EH (cell line): ENCODE results near the gene SDK1.

Experiments used
- DNase-seq: peaks from one replicate; pipeline ENCODE4 v3.0.0-alpha.2; 2015; ENCODE audit warnings: low read depth

SDK1 gene

DNA sequence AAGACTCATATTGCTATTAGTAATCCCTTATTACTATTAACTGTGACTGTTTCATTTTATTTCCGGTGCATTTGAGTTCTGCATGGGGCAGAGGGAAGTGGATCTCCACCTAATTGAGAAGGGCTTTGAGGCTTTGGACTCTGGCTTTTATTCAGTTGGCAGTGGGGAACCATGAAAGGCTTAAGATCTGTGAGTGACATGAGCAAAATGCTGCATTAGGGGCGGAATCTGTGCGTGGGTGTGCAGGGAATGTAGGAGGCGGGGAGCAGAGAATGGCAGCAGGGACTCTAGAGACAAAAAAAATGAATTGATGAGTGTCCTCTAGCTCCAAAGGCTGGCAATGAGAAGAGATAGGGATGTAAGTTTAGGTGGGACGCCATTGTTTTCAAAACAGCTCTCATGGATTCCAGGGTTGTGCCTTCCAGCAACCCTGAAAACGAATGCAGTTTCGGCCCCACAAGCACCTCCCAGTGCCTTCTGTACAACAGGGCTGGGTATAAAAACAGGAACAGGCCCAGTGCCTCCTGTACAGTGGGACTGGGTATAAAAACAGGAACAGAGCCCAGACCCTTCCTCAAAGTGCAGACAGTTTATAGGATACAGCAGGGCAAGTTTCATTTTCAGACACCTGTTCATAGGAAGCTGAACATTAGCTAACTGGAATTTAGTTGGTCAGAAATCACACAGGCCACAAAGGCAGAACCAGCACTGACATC lies 717.7 kb downstream of the SDK1 start:
- no peak for DNase-seq

- DNase-seq = no peak
Measured at GRCh38 chr7:4020086-4020485, 719.0 kb downstream of the SDK1 start.

DNA sequence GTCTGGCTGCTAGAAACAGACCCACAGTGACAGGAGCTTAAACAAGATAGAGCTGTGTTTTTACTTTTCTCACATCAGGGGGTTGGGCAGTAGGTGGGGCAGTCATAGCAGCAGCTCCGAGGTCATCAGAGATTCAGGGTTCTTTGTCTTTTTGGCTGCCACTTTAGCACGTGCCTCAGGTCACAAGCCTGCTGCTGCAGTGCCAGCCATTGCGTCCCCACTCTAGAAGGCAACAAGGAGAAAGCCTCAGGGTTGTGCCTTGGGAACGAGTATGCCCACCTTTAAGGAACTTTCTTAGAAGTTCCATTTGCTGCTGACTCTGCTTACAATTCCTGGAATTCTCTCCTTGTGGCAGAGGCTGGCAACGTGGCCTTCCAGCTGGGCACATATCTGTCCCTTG lies 720.4 kb downstream of the SDK1 start:
- DNase-seq = no peak

- no peak for DNase-seq
Measured at GRCh38 chr7:4022265-4022664, 721.2 kb downstream of the SDK1 start.

GRCh38 chr7:4023502-4023901 lies 722.5 kb downstream of the SDK1 start:
- DNase-seq = no peak

DNA sequence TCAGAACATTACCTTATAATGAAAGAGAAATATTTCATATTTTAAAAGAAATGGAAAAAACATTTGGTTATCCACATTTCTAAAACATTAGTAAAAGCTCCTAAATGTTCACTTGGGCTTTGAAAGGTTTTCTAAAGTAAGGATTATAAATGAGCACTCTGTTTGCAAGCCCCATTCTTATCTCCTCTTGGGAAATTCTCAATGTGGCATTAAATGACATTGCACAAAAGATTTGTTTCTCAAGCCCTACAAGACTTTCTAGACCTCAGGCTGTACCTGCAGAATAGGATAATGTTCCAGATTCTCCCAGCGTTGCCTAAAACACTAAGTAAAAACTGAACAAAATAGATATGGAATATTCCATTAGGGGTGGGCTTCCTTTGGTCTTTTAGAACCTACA lies 723.1 kb downstream of the SDK1 start:
- no peak for DNase-seq

- no peak for DNase-seq
Measured at GRCh38 chr7:4024806-4025205, 723.8 kb downstream of the SDK1 start.

DNA sequence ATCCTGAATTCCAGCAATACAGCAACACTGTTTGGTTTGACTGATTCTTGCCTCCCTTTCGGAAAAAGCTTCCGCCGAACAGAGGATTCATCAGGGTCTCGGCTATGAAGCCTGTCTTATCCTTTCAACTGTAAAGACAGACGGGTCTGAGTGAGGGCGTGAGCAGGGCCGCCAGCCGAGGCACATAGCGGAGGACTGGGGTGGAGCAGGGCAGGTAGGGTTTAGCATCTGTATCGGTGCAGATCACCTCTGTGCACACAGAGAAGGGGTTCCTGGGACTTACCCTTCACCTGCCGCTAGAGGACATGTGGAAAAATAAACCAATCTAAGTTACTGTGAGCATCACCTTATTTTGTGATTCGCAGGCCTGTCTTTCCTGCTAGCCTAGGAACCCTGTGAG lies 724.2 kb downstream of the SDK1 start:
- DNase-seq = no peak

DNA sequence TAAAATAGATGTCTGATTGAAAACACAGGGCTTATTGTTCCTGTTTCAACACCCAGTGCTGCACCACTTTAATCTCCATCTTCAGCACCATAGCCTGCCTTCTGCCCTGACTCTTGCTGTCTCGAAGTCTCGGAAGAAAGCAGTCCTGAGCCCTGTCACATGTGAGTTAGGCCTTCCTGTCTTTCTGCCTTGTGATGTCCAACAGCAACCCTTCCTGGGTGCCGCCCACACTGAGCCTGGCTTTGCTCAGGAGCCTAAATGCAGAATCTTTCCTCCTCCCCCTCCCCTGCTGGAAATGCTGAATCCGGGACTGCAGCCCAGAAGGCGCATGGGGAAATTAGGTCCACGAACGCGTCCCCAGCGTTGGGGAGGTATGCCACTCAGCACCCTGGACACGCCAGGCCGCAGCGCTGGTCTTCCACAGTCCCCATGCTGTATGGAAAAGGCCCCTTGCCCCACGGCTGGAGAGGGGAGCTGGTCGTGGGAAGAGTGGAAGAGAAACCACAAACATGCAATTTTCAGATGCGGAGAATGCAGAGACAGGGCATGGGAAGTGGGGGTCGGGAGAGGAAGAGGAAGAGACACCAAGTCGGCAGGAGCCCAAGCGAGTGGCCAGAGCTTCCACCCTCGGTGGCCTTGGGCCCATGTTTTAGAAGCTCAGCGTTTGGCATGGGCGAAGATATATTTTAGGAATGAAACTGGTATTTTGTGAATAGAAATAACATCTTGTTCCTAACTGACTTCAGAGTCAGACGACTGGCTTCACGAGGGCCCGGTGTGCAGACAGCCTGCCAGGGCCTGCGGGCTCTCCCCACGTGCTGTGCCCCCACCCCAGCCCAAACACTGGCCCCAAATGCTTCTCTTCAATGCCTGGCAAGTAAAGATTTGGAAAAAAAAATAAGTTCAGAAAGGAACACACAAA lies 724.9 kb downstream of the SDK1 start:
- DNase-seq = no peak

DNA sequence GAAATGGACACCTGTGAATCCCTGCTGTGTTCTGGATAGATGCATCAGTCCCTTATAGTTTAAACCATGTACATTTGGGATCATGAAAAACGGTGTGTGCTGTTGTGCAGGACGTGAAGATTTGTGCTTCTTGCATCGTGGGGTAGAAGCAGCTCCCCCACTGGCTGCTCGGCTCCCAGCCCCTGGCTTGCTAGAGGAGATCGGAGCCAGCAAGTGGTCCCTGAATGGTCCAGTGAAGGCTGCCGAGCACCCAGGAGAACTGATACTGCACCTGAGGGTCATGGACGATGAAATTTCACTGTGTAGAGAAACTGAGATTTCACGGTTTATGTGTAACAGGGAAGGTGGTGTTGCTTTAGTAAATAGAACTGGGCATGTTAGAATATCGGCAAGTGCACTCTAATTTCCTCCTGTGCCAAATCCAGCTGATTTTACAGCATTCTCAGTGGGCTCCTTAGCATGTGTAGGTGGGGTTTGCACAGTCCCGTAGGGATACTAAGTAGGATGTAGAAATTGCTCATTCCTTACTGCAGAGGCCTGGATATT lies 726.0 kb downstream of the SDK1 start:
- no peak for DNase-seq

DNA sequence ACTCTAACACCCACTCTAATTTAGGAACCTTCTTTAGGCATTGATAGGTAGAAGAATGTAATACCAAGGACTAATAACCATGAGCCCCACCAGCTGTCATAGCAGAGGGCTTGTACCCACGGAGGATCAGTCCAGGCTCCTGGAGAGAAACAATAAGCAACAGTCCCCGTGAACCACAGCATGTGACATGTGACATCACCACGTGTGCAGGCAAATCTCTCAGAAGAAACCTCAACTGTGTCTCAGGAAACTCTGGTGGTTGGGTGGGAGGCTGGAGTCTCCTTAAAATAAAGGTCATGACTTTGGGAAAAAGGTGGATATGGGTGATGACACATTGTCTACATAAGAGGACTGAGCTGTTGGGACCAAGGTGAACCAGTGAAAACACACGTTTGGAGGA lies 727.2 kb downstream of the SDK1 start:
- DNase-seq = no peak

GRCh38 chr7:4029941-4030340 lies 728.9 kb downstream of the SDK1 start:
- DNase-seq = no peak

DNA sequence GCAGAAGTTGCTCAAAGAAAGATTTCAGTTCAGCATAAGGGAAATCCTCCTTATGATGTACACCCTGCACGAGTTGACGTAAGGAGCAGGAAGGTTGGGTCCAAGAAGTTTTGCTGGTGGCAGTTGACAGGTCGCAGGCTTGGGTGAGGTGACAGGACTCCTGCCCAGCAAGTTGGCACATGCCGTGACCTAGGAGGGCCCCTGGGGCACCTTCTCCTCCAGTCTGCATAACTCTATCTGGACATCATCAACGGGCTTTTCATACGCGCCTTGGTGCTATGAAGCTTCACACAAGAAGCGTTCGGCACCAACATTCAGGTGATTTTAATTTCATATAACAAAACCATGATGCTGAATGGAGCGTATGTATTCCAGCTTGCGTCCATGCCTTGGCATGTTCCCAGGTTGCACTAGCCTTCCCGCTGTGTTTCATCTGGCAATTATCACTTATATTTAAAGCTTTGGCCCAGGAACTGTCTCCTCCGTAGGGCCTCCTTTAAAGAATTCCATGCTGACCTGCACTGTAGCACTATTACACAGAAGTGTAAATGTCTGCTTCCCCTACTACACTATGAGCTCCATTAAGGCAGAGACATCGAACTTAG lies 729.4 kb downstream of the SDK1 start:
- no peak for DNase-seq

DNA sequence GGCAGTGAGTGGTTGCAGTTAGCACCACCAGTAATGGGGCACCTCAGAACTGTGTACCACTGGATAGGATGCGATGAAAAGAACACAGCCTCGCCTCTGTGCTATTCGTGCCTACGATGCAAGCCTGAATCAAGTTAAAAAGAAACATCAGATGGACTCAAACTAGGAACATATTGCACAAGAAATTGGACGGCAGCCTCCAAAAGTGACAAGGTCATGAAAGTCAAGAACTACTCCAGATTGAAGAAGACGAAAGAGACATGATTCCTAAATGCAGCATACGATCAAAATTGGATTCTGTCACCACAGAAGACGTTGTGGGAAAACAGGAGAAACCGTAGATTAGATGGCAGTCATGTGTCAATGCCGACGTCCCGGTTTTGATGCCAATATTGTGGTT lies 732.9 kb downstream of the SDK1 start:
- no peak for DNase-seq

- no peak for DNase-seq
Measured at GRCh38 chr7:4037308-4037707, 736.3 kb downstream of the SDK1 start.

GRCh38 chr7:4037877-4038276 lies 736.8 kb downstream of the SDK1 start:
- DNase-seq = no peak

DNA sequence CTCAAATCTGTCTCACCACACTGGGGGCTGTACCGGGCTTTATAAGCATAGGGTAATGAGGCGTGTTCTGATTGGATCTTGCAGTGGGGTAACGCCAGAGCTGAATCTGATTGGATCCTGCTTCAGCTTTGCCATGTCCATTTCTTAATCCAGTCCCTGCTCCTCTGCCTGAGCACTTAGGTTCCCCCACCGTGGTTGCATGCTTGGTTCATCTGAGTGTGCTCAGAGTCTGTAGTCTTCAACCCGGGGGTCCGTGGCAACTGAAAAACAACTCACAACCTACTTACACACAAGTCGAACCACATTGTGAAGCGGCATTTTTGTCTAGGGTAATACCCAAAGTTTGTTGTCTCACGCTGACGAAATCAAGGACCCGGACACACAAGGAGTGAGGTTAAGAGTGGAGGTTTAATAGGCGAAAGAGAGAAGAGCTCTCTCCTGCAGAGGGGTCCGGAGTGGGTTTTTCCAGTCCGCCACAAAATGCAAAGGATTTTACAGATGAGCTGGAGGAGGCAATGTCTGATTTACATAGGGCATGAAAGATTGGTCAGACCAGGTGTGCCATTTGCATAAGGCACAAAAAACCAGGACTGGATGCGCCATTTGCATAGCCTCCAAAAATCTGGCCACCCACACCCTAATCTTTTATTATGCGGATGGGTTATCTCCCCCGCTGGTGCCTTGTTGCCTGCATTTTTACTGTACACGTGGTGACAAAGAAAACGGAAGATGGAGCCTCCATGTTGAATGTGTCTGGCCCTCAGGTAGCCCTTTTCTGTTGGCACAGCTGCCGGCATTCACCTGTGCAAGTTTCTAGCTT lies 739.3 kb downstream of the SDK1 start:
- no peak for DNase-seq

GRCh38 chr7:4042402-4043045 lies 741.5 kb downstream of the SDK1 start:
- DNase-seq = no peak

DNA sequence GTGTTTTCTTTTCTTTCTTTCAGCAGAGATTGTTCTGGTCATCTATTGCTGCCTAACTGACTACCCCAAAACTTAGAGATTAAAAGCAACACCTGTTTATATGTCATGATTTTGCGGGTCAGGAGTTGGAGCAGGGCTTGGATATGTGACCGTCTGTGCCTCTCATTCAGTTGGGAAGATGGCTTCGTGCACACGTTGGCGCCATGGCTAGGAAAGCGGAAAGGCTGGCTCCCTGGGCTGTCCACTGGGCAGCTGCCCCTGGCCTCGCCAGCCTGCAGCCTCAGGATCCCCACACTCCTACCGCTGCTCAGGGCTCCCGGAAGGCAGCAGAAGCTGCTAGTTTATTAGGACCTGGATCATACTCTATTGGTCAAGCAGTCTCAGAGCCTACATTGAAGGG lies 742.9 kb downstream of the SDK1 start:
- no peak for DNase-seq

GRCh38 chr7:4045450-4045849 lies 744.4 kb downstream of the SDK1 start:
- DNase-seq = no peak

GRCh38 chr7:4045975-4046374 lies 744.9 kb downstream of the SDK1 start:
- no peak for DNase-seq
